Astrocyte of the cerebellum (primary cell): ENCODE measurements around the gene SMYD3.
A peak's percentile ranks its signal among the peaks of the same experiment; 100 is the strongest.

Source experiments
- DNase-seq: peaks from one replicate; pipeline ENCODE4 v3.0.0-alpha.2; 2011; ENCODE audit warnings: low read depth
- H3K4me3 ChIP-seq: 2 replicates; pipeline ENCODE4 v1.5.1; 2011; ENCODE audit warnings: mild to moderate bottlenecking, low read depth, low read length, moderate library complexity
- CTCF ChIP-seq: IDR thresholded peaks from 2 replicates; pipeline ENCODE4 v1.5.1; 2012; ENCODE audit warnings: low read length, low read depth, moderate library complexity, mild to moderate bottlenecking; ENCODE audit errors: missing control alignments
- in situ Hi-C: cut with HindIII; loops from 2 replicates; pipeline ENCODE4 v1.10.0; 2017; ENCODE audit warnings: low sequenced_read_pairs

Gene SMYD3

GRCh38 chr1:246001142-246001836 is 505.8 kb downstream of the SMYD3 start:
- peak; percentile 85 for DNase-seq
- H3K4me3 ChIP-seq, result no peak overlapping the region
- in situ Hi-C loops, result no loop called here
- no peak for TF ChIP-seq CTCF

DNA sequence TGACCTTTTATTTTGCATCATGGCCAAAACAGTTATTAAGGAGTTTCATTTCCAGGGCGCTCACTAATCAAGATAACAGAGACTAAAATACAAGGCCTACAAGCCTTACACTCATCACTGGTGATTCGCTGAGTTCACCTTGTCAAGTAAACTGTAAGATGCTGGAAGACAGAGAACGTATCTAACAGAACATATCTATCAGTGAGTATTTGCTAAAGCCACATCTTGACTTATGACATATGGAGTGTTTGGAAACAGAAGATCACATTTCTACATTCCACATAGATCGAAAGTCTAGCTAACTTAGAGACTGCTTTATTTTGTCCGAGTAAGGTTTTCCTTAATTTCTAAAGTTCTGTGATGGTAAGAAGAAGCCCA is 506.5 kb downstream of the SMYD3 start:
- DNase-seq, result no peak
- no peak overlapping the region for H3K4me3 ChIP-seq
- no peak for TF ChIP-seq CTCF
- in situ Hi-C loops, result no loop called here

- TF ChIP-seq CTCF, result no peak
- no peak overlapping the region for H3K4me3 ChIP-seq
- in situ Hi-C loops, result no loop called here
- no peak for DNase-seq
Measured at GRCh38 chr1:245999697-246000637, 507.1 kb downstream of the SMYD3 start.

- no peak for TF ChIP-seq CTCF
- no peak overlapping the region for H3K4me3 ChIP-seq
- DNase-seq, result no peak
- in situ Hi-C loops, result no loop called here
Measured at GRCh38 chr1:245997471-245998258, 509.4 kb downstream of the SMYD3 start.

DNA sequence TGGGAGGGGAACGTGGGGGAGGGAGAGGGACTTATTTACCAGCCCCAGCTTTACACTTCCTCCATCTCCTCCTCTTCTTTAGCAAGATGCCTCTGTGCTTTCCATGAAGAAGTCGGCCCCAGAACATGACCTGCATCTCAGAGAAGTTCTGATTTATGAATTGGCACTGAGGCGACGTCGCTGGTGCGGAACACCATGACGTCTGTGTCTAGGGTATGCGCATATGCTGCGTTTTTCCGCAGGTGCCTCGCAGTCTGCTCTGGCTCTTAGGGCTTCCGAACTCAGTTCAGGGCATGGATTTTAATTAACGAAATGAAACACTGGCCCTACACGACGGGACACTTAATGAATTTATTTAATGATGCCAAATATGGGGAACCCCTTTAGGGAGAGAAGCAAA is 510.3 kb downstream of the SMYD3 start:
- H3K4me3 ChIP-seq, result no peak overlapping the region
- no peak for TF ChIP-seq CTCF
- in situ Hi-C loops, result no loop called here
- no peak for DNase-seq

GRCh38 chr1:245995474-245995873 is 511.6 kb downstream of the SMYD3 start:
- no peak for DNase-seq
- no peak for TF ChIP-seq CTCF
- no peak overlapping the region for H3K4me3 ChIP-seq
- in situ Hi-C loops, result no loop called here
